GM06990 (cell line): ENCODE results near the gene SPEM1.

Source experiments
- DNase-seq: peaks from one replicate; pipeline ENCODE4 v3.0.0-alpha.2; 2011; ENCODE audit not compliant: insufficient read length; ENCODE audit errors: extremely low read depth
- H3K27me3 ChIP-seq: replicated peaks from 2 replicates; pipeline ENCODE4 v1.6.0; 2011; ENCODE audit warnings: low read length; ENCODE audit not compliant: control insufficient read depth, insufficient read depth
- H3K36me3 ChIP-seq: 2 replicates; pipeline ENCODE4 v1.5.1; 2011; ENCODE audit warnings: low read length; ENCODE audit not compliant: control insufficient read depth, insufficient read depth
- H3K4me3 ChIP-seq: replicated peaks from 2 replicates; pipeline ENCODE4 v1.5.1; 2011; ENCODE audit warnings: low read depth, mild to moderate bottlenecking, control low read depth, low read length
- TF ChIP-seq, protein P1 (sequence below): IDR thresholded peaks from 2 replicates; pipeline ENCODE4 v1.5.1; 2011; ENCODE audit warnings: low read length, control low read depth, mild to moderate bottlenecking, inconsistent platforms; ENCODE audit not compliant: insufficient read depth, poor library complexity, severe bottlenecking

SPEM1 gene

DNA sequence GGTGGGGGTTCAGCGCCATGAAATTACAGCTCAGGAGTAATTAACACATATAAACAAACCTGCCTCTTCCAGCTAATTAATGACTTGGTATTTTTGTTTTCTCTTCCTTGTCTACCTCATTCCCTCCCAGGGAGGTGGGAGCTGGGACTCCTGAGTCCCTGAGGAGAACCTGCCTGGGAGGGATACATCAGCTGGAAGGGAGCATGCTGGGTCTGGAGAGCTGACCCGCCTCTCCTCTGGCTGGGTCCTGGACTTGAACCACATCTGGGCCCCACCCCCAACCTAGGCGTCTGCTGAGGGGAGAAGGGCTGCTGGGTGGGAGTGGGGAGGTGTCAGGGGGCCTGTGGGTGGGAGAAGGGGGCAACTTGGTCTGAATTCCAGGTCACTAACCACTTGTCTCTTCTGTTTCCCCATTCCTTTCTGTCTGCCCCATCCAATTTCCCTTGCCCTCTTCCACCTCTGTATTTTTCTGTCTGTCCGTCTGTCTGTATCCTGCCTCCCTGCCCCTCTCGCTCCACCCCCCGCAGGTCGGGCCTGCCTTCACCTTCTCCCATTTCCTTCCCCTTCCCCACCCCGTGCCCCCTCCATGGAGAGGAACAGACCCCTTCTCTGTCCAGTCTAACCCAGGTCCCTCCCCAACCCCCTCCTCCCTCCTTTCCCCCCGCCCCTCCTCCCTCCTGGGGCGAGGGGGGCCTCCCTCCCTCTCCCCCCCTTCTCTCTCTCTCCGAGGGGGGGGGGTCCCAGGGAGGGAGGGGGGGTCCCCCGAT lies 12.5 kb upstream of the SPEM1 start, which contains the start of gene NLGN2:
NLGN2 (plus strand) TSS at position 361 of the 767 bp plus-strand sequence. CDS start 411 bp downstream, outside the sequence.
- Histone ChIP-seq H3K4me3 (no peak within 1 kb of the TSS), H3K27me3 (no peaks in the 10 kb centered on the region; the same call in none of the 2 replicates), H3K36me3 (no peaks in the 10 kb centered on the region)
- no peak for DNase-seq
- TF ChIP-seq, protein P1, sequence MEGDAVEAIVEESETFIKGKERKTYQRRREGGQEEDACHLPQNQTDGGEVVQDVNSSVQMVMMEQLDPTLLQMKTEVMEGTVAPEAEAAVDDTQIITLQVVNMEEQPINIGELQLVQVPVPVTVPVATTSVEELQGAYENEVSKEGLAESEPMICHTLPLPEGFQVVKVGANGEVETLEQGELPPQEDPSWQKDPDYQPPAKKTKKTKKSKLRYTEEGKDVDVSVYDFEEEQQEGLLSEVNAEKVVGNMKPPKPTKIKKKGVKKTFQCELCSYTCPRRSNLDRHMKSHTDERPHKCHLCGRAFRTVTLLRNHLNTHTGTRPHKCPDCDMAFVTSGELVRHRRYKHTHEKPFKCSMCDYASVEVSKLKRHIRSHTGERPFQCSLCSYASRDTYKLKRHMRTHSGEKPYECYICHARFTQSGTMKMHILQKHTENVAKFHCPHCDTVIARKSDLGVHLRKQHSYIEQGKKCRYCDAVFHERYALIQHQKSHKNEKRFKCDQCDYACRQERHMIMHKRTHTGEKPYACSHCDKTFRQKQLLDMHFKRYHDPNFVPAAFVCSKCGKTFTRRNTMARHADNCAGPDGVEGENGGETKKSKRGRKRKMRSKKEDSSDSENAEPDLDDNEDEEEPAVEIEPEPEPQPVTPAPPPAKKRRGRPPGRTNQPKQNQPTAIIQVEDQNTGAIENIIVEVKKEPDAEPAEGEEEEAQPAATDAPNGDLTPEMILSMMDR: no peak

DNA sequence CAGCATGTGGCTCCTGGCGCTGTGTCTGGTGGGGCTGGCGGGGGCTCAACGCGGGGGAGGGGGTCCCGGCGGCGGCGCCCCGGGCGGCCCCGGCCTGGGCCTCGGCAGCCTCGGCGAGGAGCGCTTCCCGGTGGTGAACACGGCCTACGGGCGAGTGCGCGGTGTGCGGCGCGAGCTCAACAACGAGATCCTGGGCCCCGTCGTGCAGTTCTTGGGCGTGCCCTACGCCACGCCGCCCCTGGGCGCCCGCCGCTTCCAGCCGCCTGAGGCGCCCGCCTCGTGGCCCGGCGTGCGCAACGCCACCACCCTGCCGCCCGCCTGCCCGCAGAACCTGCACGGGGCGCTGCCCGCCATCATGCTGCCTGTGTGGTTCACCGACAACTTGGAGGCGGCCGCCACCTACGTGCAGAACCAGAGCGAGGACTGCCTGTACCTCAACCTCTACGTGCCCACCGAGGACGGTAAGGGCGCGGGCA lies 11.8 kb upstream of the SPEM1 start:
- no peak for DNase-seq
- TF ChIP-seq, protein P1: no peak
- Histone ChIP-seq H3K36me3 (no peaks in the 10 kb centered on the region), H3K27me3 (no peaks in the 10 kb centered on the region; the same call in none of the 2 replicates), H3K4me3 (no peak overlapping the region)

GRCh38 chr17:7408863-7409262 lies 11.3 kb upstream of the SPEM1 start:
- no peak for DNase-seq
- no peaks in the 10 kb centered on the region; the same call in none of the 2 replicates for H3K27me3 ChIP-seq
- TF ChIP-seq, protein P1: no peak
- no peak overlapping the region for H3K4me3 ChIP-seq
- no peaks in the 10 kb centered on the region for H3K36me3 ChIP-seq

DNA sequence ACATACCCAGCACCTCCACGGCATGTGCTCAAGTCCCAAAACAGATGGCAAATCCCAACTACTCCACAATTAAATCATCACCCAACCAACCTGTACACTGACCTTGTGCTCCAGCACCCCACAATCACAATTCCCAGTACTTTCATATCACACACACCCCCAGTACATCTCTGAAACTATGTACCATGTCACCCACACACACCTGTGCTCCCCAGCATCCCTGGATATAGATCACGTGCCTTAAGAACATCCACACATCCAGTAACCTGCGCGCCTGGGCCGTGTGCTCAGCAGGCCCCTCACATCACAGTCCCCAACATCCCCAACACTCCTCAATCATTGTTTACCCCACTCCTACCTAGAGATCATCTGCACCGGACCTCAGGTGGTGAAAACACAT lies 10.4 kb upstream of the SPEM1 start:
- H3K4me3 ChIP-seq: no peak overlapping the region
- no peaks in the 10 kb centered on the region for H3K36me3 ChIP-seq
- TF ChIP-seq, protein P1: no peak
- H3K27me3 ChIP-seq: no peaks in the 10 kb centered on the region; the same call in none of the 2 replicates
- no peak for DNase-seq

GRCh38 chr17:7410634-7411426 lies 9.3 kb upstream of the SPEM1 start:
- no peak overlapping the region for H3K4me3 ChIP-seq
- TF ChIP-seq, protein P1: no peak
- no peak for DNase-seq
- no peaks in the 10 kb centered on the region for H3K36me3 ChIP-seq
- H3K27me3 ChIP-seq: peaks cover 2% of the 10 kb centered on the region
